Gastroesophageal sphincter (tissue), 3 donors: ENCODE results near the gene PTGDS.

Experiments
- EP300 ChIP-seq: sonication (generic); formaldehyde crosslinking; IDR thresholded peaks from one replicate; pipeline ENCODE4 v1.6.1; 2017; ENCODE audit warnings: antibody characterized with exemption, mild to moderate bottlenecking
- POLR2A ChIP-seq, 2 donors: fragments of 450-650 bp; IDR thresholded peaks; one replicate each; pipeline ENCODE4 v1.6.1; 2017; ENCODE audit warnings: antibody characterized with exemption in 2 of 2, mild to moderate bottlenecking in 2 of 2, moderate library complexity in 1 of 2
- TF ChIP-seq, protein P1 (sequence below), 4 experiments: fragments of 200-600 bp in 2 of 4; fragments of 450-650 bp in 2 of 4; sonication (generic) in 1 of 4; IDR thresholded peaks; one replicate each; pipeline ENCODE4 v1.5.1; 2017 to 2019; ENCODE audit warnings: antibody characterized with exemption in 4 of 4, mild to moderate bottlenecking in 2 of 4, moderate library complexity in 2 of 4

DNA sequence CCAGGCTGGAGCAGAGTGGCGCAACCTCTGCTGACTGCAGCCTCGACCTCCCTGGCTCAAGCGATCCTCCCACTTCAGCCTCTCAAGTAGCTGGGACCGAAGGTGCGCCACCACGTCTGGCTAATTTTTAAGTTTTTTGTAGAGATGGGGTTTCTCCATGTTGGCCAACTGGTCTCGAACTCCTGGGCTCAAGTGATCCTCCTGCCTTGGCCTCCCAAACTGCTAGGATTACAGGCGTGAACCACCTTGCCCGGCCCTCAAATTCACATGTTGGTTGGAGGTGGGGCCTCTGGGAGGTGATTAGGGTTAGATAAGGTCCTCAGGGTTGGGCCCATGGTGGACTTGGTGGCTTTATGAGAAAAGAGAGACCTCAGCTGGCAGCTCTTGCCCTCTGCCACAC lies 15.1 kb upstream of the PTGDS start:
- TF ChIP-seq, protein P1, sequence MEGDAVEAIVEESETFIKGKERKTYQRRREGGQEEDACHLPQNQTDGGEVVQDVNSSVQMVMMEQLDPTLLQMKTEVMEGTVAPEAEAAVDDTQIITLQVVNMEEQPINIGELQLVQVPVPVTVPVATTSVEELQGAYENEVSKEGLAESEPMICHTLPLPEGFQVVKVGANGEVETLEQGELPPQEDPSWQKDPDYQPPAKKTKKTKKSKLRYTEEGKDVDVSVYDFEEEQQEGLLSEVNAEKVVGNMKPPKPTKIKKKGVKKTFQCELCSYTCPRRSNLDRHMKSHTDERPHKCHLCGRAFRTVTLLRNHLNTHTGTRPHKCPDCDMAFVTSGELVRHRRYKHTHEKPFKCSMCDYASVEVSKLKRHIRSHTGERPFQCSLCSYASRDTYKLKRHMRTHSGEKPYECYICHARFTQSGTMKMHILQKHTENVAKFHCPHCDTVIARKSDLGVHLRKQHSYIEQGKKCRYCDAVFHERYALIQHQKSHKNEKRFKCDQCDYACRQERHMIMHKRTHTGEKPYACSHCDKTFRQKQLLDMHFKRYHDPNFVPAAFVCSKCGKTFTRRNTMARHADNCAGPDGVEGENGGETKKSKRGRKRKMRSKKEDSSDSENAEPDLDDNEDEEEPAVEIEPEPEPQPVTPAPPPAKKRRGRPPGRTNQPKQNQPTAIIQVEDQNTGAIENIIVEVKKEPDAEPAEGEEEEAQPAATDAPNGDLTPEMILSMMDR (IDR thresholded peaks at IDR 0.05): no peak
- TF ChIP-seq POLR2A (IDR thresholded peaks at IDR 0.05) (no peak), EP300 (no peak)
